ENCODE results near the gene IL17F. TPM values are rescaled to one million over a fixed set of nuclear protein-coding genes. Genes with fewer than 3 reads are reported as not detected.

IL17F gene
- total RNA-seq, 4 donors from 2014 or later = not detected

DNA sequence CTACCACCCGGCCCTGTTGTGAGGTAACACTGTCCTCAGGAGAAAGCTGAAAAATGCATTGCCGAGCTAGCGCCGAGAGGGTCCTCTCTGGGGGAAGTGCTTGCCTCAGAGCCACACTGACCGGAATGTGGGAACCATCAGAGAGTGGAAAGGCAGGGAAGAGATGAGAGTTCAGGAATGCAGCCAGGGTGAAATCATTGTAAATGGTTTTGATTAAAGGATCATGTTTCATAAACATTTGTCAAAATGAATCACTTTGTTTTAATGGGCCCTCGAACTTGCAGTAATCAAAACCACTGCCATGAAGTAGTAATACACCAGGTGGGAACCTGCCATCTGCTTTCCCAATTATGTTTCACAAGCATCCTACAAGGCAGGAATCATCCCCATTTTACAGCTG, 16.9 kb upstream of the IL17F start:
- no peaks in the 10 kb centered on the region for H3K27me3 ChIP-seq
- no peak for TF ChIP-seq POLR2A (IDR thresholded peaks at IDR 0.05)
- TF ChIP-seq, protein P1, sequence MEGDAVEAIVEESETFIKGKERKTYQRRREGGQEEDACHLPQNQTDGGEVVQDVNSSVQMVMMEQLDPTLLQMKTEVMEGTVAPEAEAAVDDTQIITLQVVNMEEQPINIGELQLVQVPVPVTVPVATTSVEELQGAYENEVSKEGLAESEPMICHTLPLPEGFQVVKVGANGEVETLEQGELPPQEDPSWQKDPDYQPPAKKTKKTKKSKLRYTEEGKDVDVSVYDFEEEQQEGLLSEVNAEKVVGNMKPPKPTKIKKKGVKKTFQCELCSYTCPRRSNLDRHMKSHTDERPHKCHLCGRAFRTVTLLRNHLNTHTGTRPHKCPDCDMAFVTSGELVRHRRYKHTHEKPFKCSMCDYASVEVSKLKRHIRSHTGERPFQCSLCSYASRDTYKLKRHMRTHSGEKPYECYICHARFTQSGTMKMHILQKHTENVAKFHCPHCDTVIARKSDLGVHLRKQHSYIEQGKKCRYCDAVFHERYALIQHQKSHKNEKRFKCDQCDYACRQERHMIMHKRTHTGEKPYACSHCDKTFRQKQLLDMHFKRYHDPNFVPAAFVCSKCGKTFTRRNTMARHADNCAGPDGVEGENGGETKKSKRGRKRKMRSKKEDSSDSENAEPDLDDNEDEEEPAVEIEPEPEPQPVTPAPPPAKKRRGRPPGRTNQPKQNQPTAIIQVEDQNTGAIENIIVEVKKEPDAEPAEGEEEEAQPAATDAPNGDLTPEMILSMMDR (IDR thresholded peaks at IDR 0.05) = no peak
- no peak overlapping the region for H3K4me3 ChIP-seq (replicated peaks in 1 of 3)
- no peaks in the 10 kb centered on the region for H3K9me3 ChIP-seq
- intact Hi-C loops (cut with DNase I) = no loop called here
- H3K36me3 ChIP-seq = peaks cover 3 to 15% of the 10 kb centered on the region in 2 donors
- no peak overlapping the region for H3K27ac ChIP-seq
- DNase-seq = no peak
- no peaks in the 10 kb centered on the region for H3K4me1 ChIP-seq
- WGBS, 2 donors = 78 to 88% methylated on average over 6 of the region's 6 CpGs

DNA sequence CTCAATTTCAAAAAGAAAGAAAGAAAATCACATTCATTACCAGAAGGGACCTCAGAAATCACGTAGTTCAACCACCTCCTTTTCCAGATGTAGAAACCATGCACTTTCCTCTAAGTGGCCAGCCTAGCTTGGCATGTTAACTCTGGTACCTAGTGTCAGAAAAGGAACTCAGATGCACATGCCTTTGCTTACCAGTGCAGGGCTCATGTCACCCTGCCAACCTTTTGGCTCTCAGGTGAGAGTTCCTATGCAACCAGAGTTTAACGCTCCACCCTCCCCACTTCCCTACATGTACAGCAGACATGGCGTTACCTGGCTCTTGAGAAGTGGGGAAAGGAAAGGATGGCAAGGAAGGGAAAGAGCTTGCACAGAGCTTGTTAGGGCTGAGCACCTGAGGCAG, 16.3 kb upstream of the IL17F start:
- no peak overlapping the region for H3K27ac ChIP-seq
- intact Hi-C loops (cut with DNase I) = no loop called here
- no peaks in the 10 kb centered on the region for H3K9me3 ChIP-seq
- no peak overlapping the region for H3K4me3 ChIP-seq (replicated peaks in 1 of 3)
- DNase-seq = no peak
- H3K36me3 ChIP-seq = peaks cover 0 to 11% of the 10 kb centered on the region in 2 donors
- H3K4me1 ChIP-seq = no peaks in the 10 kb centered on the region
- no peaks in the 10 kb centered on the region for H3K27me3 ChIP-seq
- 89 to 93% methylated on average over 3 of the region's 3 CpGs for WGBS, 2 donors
- TF ChIP-seq POLR2A (IDR thresholded peaks at IDR 0.05) = no peak
- TF ChIP-seq, protein P1 (IDR thresholded peaks at IDR 0.05) = no peak

GRCh38 chr6:52255434-52255833, 11.1 kb upstream of the IL17F start:
- intact Hi-C loops (cut with DNase I) = no loop called here
- H3K4me1 ChIP-seq = no peaks in the 10 kb centered on the region
- H3K27ac ChIP-seq = no peak overlapping the region
- no peaks in the 10 kb centered on the region for H3K36me3 ChIP-seq
- no peaks in the 10 kb centered on the region for H3K27me3 ChIP-seq
- 98% methylated on average over 2 of the region's 2 CpGs for WGBS, 2 donors
- H3K4me3 ChIP-seq (replicated peaks in 1 of 3) = no peak overlapping the region
- TF ChIP-seq, protein P1 (IDR thresholded peaks at IDR 0.05) = no peak
- TF ChIP-seq POLR2A (IDR thresholded peaks at IDR 0.05) = no peak
- DNase-seq = no peak
- no peaks in the 10 kb centered on the region for H3K9me3 ChIP-seq

- 91 to 94% methylated on average over 8 of the region's 8 CpGs for WGBS, 2 donors
- no peak for TF ChIP-seq POLR2A (IDR thresholded peaks at IDR 0.05)
- TF ChIP-seq, protein P1 (IDR thresholded peaks at IDR 0.05) = no peak
- no peak for DNase-seq
- no peak overlapping the region for H3K27ac ChIP-seq
- H3K9me3 ChIP-seq = no peaks in the 10 kb centered on the region
- no peaks in the 10 kb centered on the region for H3K27me3 ChIP-seq
- no peaks in the 10 kb centered on the region for H3K4me1 ChIP-seq
- intact Hi-C loops (cut with DNase I) = no loop called here
- H3K36me3 ChIP-seq = no peaks in the 10 kb centered on the region
- H3K4me3 ChIP-seq (replicated peaks in 1 of 3) = no peak overlapping the region
Measured at GRCh38 chr6:52254731-52255378, 10.6 kb upstream of the IL17F start.

DNA sequence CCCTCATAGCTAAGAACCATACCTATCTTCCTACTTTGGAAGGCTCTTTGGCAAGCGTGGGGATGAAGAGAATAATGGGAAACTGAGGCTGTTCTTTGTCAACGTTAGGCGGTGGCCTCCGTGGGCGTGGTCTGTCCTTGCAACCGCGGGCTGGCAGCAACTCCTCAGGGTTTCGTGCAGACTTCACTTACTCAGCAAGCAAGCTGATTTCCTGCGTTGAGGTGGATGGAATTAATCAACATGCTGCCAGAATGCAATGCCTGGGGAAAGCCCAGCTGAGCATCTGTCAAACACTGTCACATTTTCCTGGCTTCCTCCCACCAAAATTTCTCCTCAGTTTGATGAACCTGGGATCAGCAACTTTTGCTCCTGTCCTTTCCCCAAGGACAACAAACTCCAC, 9.2 kb upstream of the IL17F start:
- H3K4me1 ChIP-seq = no peaks in the 10 kb centered on the region
- no peaks in the 10 kb centered on the region for H3K36me3 ChIP-seq
- TF ChIP-seq, protein P1 (IDR thresholded peaks at IDR 0.05) = no peak
- no peak for TF ChIP-seq POLR2A (IDR thresholded peaks at IDR 0.05)
- intact Hi-C loops (cut with DNase I) = no loop called here
- no peaks in the 10 kb centered on the region for H3K27me3 ChIP-seq
- H3K9me3 ChIP-seq = no peaks in the 10 kb centered on the region
- no peak for DNase-seq
- no peak overlapping the region for H3K27ac ChIP-seq
- no peak overlapping the region for H3K4me3 ChIP-seq (replicated peaks in 1 of 3)
- WGBS, 2 donors = 39 to 46% methylated on average over 9 of the region's 9 CpGs

Measured in thyroid gland (tissue), 4 donors.